ENCODE data around the gene UBR4. TPM values are rescaled to one million over a fixed set of nuclear protein-coding genes. Genes with fewer than 3 reads are reported as not detected.

UBR4 gene
- total and polyA plus RNA-seq, 10 of the 15 experiments (the other 5 are each of a cell fraction or from before 2014, with no cell fraction given): 34.2 to 124 (median 56.2) TPM

DNA sequence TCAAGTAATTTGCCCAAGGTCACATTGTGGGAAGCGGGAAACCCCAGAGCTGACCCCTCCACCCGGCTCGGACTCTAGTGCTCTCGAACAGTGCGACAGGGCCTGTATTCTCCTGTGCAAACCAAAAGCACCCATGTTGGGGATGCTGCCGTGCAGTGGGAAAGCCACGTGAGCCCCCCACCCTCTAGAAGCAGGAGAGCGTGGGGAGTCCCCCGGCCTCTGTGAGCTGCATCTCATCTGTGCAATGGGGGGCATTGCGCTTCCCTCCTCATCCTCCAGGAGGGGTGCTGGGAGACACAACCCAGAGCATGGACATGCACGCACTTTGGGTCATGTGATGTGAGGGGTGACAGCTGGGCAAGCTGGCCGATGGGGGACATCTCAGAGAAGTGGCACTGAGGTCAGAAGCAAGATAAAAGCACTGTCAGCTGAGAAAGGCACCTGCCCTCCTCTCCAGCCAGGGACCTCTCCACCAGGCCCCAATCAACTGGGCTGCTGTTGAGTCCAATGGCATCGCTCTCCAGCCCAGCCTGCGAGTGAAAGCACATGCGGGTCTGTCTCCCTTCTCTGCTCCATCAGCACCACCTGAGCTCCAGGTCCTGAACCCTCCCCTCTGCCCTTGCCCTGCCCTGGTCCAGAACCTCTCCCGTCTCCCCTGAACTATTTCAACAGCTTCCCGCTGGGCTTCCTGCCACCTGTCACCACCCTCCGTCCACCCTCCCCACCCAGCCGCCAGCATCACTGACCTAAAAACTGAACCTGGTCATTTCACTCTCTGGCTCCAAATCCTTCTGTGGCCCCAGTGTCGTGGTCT is 177.2 kb downstream of the UBR4 start:
- Histone ChIP-seq H3K27me3 (replicated peaks in 1 of 2; ENCODE audit: control insufficient read depth in 2 of 2, insufficient read depth in 2 of 2, low read length in 1 of 2) (peaks cover 2 to 5% of the 10 kb centered on the region in 2 experiments; a peak in 2 of 4 replicates), H3K4me1 (ENCODE audit: control insufficient read depth, insufficient read depth, low read length) (no peaks in the 10 kb centered on the region), H3K4me3 (no peak overlapping the region), H3K79me2 (ENCODE audit: control insufficient read depth, insufficient read depth, low read length) (no peaks in the 10 kb centered on the region), H3K9me3 (replicated peaks; ENCODE audit: control insufficient read depth, insufficient read depth, low read length) (no peaks in the 10 kb centered on the region), H2AFZ (ENCODE audit: control insufficient read depth, low read depth, low read length) (no peak overlapping the region), H3K9ac (ENCODE audit: control insufficient read depth, insufficient read depth, low read length) (no peak overlapping the region), H3K27ac (ENCODE audit: control insufficient read depth, insufficient read depth) (no peak overlapping the region), H3K4me2 (ENCODE audit: control insufficient read depth, insufficient read depth) (no peak overlapping the region), H3K36me3 (ENCODE audit: control insufficient read depth in 2 of 2, insufficient read depth in 2 of 2, low read length in 1 of 2) (no peaks in the 10 kb centered on the region), H4K20me1 (ENCODE audit: control insufficient read depth, insufficient read depth) (no peaks in the 10 kb centered on the region)
- FAIRE-seq (no peak), DNase-seq (ENCODE audit: low read depth, low spot score) (no peak), ATAC-seq (no peak)
- BruUV-seq (replicated peaks): no TSS peak
- ChIA-PET CTCF (no interaction called here), POLR2A (no interaction called here), RAD21 (ENCODE audit: unreplicated experiment) (no interaction called here), SMC1A (ENCODE audit: uncharacterized antibody, unreplicated experiment) (no interaction called here)
- TF ChIP-seq SIN3A (IDR thresholded peaks at IDR 0.05; ENCODE audit: low read depth, low read length): no peak
- TF ChIP-seq, protein P1, sequence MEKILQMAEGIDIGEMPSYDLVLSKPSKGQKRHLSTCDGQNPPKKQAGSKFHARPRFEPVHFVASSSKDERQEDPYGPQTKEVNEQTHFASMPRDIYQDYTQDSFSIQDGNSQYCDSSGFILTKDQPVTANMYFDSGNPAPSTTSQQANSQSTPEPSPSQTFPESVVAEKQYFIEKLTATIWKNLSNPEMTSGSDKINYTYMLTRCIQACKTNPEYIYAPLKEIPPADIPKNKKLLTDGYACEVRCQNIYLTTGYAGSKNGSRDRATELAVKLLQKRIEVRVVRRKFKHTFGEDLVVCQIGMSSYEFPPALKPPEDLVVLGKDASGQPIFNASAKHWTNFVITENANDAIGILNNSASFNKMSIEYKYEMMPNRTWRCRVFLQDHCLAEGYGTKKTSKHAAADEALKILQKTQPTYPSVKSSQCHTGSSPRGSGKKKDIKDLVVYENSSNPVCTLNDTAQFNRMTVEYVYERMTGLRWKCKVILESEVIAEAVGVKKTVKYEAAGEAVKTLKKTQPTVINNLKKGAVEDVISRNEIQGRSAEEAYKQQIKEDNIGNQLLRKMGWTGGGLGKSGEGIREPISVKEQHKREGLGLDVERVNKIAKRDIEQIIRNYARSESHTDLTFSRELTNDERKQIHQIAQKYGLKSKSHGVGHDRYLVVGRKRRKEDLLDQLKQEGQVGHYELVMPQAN (conservative IDR thresholded peaks at IDR 0.05): no peak
- TF ChIP-seq SREBF2 (IDR thresholded peaks at IDR 0.05; ENCODE audit: low read length): no peak
- in situ Hi-C loops (cut with MboI) (no loop called here), intact Hi-C loops (cut with micrococcal nuclease; ENCODE audit: unreplicated experiment) (no loop called here)
- 46% methylated on average over 18 of the region's 20 CpGs for WGBS (ENCODE audit: insufficient coverage, insufficient replicate concordance, low lambda C conversion rate, missing lambda C conversion rate)

DNA sequence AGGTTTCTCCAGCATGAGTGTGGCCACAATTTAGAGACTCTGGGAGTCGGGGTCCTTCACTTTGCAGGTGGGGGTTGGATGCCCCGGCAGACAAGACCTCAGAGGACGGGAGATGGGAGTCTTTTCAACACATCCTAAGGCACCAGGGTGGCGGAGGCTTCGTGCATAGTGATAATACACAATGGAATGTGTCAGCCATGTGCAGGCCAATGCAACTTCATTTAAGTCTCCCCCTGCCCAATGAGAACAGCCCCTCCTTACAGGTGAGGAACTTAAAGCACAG is 177.7 kb downstream of the UBR4 start:
- H3K27me3 ChIP-seq (replicated peaks in 1 of 2; ENCODE audit: control insufficient read depth in 2 of 2, insufficient read depth in 2 of 2, low read length in 1 of 2): peaks cover 2 to 5% of the 10 kb centered on the region in 2 experiments; a peak in 3 of 4 replicates
- ChIA-PET RAD21 (ENCODE audit: unreplicated experiment) (no interaction called here), POLR2A (no interaction called here), CTCF (no interaction called here), SMC1A (ENCODE audit: uncharacterized antibody, unreplicated experiment) (no interaction called here)
- H3K4me1 ChIP-seq (ENCODE audit: control insufficient read depth, insufficient read depth, low read length): no peaks in the 10 kb centered on the region
- no peaks in the 10 kb centered on the region for H4K20me1 ChIP-seq (ENCODE audit: control insufficient read depth, insufficient read depth)
- no peaks in the 10 kb centered on the region for H3K9me3 ChIP-seq (replicated peaks; ENCODE audit: control insufficient read depth, insufficient read depth, low read length)
- TF ChIP-seq PAX5 (IDR thresholded peaks at IDR 0.05; ENCODE audit: borderline replicate concordance, low read depth, low read length) (no peak), SUZ12 (IDR thresholded peaks at IDR 0.05; ENCODE audit: unreplicated experiment) (no peak), ZNF384 (IDR thresholded peaks at IDR 0.05; ENCODE audit: borderline replicate concordance, low read depth, low read length) (no peak), BMI1 (IDR thresholded peaks at IDR 0.05; ENCODE audit: borderline replicate concordance) (no peak)
- H3K27ac ChIP-seq (ENCODE audit: control insufficient read depth, insufficient read depth): no peak overlapping the region
- in situ Hi-C loops (cut with MboI): no loop called here
- DNase-seq (ENCODE audit: low read depth, low spot score) (no peak), ATAC-seq (no peak), FAIRE-seq (no peak)
- BruUV-seq (replicated peaks): no TSS peak
- intact Hi-C loops (cut with micrococcal nuclease; ENCODE audit: unreplicated experiment): no loop called here
- WGBS (ENCODE audit: insufficient coverage, insufficient replicate concordance, low lambda C conversion rate, missing lambda C conversion rate): 11% methylated on average over 5 of the region's 5 CpGs
- no peak overlapping the region for H3K4me2 ChIP-seq (ENCODE audit: control insufficient read depth, insufficient read depth)
- no peak overlapping the region for H3K9ac ChIP-seq (ENCODE audit: control insufficient read depth, insufficient read depth, low read length)
- H2AFZ ChIP-seq (ENCODE audit: control insufficient read depth, low read depth, low read length): no peak overlapping the region
- no peaks in the 10 kb centered on the region for H3K79me2 ChIP-seq (ENCODE audit: control insufficient read depth, insufficient read depth, low read length)
- no peak overlapping the region for H3K4me3 ChIP-seq
- H3K36me3 ChIP-seq (ENCODE audit: control insufficient read depth in 2 of 2, insufficient read depth in 2 of 2, low read length in 1 of 2): no peaks in the 10 kb centered on the region

All from GM12878 (cell line).